GM19467 (cell line): Measurements from ENCODE around the gene SLC45A3.
"Not testable (repeated sequence)": the region's sequence is repeated elsewhere in the genome, so short reads cannot be mapped to it uniquely, and the experiment has no call there.

ENCODE experiments used
- ATAC-seq: cut with Tn5 transposase; IDR thresholded peaks from one replicate; pipeline ENCODE4 v1.9.1; 2021; ENCODE audit warnings: mild to moderate bottlenecking, moderate library complexity; ENCODE audit not compliant: unreplicated experiment

Gene SLC45A3

DNA sequence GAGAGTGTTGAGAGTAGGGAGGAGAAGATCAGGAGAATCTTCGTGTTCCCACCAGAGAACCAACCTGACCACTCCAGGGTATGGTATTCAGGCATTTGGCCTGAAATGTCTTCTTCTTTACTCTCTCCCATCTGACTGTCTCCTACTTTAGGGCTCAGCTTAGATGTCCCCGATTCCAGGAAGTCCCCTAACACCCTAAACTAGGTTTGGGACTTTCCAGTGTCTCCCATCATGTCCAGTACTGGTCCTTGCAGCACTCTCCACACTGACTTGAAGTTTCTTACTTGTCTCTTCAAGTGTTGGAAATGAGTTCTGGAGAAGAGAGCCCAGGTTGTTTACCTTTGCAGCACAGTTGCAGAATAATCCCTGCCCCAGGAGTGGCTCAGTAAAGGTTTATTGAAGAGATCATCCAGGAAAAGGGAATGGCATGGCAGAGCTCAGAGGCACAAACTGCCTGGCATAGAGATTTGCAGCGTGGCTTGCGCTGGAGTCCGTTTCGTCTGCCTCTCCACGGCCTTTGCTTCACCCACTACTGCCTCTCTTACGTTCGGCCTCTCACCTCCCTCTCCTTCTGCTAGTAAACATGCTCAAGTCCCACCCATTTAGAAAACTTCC is 42.3 kb downstream of the SLC45A3 start:
- no peak for ATAC-seq

- ATAC-seq = no peak
Observed at GRCh38 chr1:205636732-205637131, 43.6 kb downstream of the SLC45A3 start.

DNA sequence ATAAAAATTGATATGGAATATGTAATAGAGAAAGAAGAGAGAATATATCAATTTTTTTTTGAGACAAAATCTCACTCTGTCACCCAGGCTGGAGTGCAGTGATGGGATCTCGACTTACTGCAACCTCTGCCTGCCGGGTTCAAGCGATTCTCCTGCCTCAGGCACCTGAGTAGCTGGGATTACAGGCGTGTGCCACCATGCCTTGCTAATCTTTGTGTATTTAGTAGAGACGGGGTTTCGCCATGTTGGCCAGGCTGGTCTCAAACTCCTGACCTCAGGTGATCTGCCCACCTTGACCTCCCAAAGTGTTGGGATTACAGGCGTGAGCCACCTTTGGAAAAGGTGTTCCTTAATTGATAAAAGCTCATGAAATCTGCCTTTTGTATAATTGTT is 44.2 kb downstream of the SLC45A3 start:
- not testable (repeated sequence) for ATAC-seq

- no peak for ATAC-seq
Observed at GRCh38 chr1:205633421-205633976, 46.8 kb downstream of the SLC45A3 start.

- no peak for ATAC-seq
Observed at GRCh38 chr1:205632669-205633169, 47.6 kb downstream of the SLC45A3 start.

DNA sequence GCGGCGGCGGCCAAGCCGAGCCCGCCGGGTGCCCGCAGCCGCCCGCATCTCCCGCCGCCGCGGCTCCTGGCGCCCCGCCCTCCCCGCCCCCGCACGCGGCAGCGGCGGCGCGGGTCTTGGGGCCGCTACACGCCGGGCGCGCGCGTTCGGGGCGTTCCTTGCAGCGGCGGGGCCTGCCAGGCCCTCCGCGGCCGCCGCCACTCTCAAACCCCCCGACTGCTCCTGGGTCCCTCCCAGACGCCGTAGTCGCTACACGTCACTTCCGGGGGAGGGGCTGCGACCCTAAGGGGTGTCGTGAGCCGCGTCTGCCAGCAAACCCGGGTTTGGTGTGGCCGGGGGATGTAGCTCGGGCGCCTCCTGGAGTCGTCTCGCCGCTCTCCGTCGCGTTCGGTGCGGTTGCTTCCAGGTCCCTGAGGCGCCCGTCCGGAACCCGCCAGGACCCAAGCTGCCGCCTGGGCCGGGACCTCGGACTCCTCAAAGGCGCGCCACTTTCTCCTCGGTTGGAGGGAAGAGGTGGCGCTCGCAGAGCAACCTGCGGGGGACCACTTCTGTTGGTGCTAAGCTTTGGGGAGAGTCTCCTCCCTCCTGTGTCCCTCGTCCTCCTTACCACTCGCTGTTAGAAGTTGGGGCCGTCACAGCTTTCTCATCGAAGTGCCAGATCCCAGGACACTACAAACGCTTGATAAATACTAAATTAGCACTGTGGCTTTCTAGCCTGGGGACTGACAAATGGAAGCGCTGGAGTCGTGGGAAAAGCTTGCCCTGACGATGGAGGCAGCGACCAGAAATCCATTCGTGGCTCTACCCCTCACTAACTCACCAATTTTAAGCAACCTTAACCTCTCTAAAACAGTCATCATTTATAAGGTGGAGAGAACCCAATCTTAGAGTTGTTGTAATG is 48.3 kb downstream of the SLC45A3 start, which contains the start of gene ELK4:
Gene ELK4, minus strand, starts transcription at position 244 of the 901 bp plus-strand sequence. CDS start 8,129 bp downstream, outside the sequence.
- ATAC-seq = peak; percentile 75

- peak; percentile 51 for ATAC-seq
Observed at GRCh38 chr1:205631010-205631767, 49.1 kb downstream of the SLC45A3 start.

- ATAC-seq = no peak
Observed at GRCh38 chr1:205630651-205631009, 49.7 kb downstream of the SLC45A3 start.

GRCh38 chr1:205630241-205630640 is 50.1 kb downstream of the SLC45A3 start:
- ATAC-seq = no peak

- no peak for ATAC-seq
Observed at GRCh38 chr1:205629751-205630150, 50.6 kb downstream of the SLC45A3 start.

GRCh38 chr1:205627956-205628355 is 52.4 kb downstream of the SLC45A3 start:
- no peak for ATAC-seq

- no peak for ATAC-seq
Observed at GRCh38 chr1:205626216-205626615, 54.1 kb downstream of the SLC45A3 start.

GRCh38 chr1:205623646-205624045 is 56.7 kb downstream of the SLC45A3 start:
- no peak for ATAC-seq

DNA sequence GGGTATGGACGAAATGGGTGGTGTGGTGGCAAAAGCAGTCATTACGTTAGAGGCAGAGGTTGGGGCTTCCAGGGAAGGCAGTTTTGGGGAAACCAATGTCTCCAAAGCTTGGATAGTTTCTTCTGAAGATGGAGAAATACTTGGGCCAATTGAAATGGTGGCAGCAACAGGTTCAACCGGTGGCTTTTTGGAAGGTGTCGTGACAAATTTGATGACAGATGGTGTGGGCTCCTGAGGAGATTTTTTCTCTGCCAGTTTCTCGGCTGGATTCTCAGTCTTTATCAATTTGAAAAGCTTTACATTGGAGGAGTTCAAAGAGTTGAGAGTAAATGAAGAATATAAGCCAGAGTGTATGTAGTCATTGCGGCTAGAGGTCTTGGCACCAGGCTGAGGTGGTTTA is 60.0 kb downstream of the SLC45A3 start:
- ATAC-seq = no peak

GRCh38 chr1:205619376-205619775 is 60.9 kb downstream of the SLC45A3 start:
- no peak for ATAC-seq

DNA sequence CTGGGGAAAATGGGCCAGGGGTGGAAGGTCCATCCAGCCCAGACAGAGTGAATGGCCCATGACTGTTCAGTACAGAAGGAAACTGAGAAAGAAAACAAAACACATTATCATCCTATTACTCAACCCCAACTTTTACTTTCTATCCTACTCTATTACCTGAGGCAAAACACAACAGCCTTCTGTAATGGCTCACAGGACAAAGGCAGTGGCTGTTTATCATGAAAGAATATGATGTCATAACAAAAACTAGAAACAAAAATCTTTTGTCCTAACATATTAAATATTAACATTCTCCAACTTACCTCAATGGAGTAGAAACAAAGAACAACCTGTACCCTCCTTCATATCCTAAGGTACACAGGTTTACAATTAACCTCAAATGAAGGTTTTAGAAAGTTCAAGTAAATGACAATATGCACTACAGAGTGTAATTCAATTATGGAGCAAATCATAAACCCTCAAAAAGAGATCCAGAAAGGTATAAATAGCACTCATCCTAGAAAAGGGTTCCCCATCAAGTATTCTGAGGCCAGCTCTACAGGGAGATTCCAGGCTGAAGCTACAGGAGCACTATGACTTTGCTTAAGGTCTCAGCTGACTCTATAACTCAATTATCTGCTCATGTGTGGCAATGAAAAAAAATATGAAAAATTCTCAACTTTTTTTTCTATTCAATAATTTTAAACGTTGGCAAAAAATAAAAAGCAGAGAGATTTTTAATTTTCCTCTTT is 63.6 kb downstream of the SLC45A3 start:
- peak; percentile 64 for ATAC-seq

GRCh38 chr1:205615789-205616188 is 64.5 kb downstream of the SLC45A3 start:
- ATAC-seq = no peak

GRCh38 chr1:205613854-205614412 is 66.4 kb downstream of the SLC45A3 start:
- ATAC-seq = no peak

DNA sequence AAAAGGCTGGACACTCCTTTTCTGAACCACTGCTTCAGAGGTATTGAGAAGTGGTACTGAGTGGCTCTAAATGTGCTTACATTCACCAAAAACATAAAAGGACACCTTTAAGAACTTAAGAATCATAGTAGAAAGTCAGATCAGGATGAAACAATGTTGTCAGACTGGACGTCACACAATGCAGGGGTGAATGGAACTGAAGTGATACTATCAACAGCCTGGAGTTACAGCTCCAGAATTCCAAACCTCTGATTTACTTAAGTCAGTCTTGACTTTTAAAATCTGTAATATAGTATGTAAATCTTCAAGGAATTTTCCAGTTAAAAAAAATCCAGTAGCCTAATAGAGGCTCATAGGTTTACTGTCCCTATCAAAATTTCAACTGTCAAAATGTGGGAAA is 67.8 kb downstream of the SLC45A3 start:
- no peak for ATAC-seq

DNA sequence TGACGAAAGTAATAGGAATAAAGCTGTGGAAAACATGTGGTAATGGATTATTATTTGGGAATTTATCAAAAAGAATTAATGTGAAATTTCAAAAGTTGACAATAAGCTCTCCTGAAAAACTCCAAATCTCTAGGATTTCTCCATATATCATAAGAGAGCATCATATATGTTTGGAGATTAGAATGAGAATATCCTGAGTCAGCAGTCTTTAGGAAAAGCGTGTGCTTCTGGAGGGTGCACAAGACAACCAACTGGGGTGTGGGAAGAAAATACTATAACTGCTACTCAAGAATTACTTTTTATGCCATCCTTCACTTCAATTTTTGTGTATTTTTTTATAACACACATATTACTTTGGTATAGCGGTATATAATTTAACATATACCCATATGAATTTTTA is 68.2 kb downstream of the SLC45A3 start:
- no peak for ATAC-seq
